NCI-H748 (cell line): Measurements from ENCODE around the gene BTN2A1.
"Not testable (repeated sequence)": the region's sequence is repeated elsewhere in the genome, so short reads cannot be mapped to it uniquely, and the experiment has no call there.

Source experiments
- DNase-seq: peaks from one replicate; lab custom pipeline; 2025; ENCODE audit not compliant: unreplicated experiment; lab: John Stamatoyannopoulos, UW

Gene BTN2A1

DNA sequence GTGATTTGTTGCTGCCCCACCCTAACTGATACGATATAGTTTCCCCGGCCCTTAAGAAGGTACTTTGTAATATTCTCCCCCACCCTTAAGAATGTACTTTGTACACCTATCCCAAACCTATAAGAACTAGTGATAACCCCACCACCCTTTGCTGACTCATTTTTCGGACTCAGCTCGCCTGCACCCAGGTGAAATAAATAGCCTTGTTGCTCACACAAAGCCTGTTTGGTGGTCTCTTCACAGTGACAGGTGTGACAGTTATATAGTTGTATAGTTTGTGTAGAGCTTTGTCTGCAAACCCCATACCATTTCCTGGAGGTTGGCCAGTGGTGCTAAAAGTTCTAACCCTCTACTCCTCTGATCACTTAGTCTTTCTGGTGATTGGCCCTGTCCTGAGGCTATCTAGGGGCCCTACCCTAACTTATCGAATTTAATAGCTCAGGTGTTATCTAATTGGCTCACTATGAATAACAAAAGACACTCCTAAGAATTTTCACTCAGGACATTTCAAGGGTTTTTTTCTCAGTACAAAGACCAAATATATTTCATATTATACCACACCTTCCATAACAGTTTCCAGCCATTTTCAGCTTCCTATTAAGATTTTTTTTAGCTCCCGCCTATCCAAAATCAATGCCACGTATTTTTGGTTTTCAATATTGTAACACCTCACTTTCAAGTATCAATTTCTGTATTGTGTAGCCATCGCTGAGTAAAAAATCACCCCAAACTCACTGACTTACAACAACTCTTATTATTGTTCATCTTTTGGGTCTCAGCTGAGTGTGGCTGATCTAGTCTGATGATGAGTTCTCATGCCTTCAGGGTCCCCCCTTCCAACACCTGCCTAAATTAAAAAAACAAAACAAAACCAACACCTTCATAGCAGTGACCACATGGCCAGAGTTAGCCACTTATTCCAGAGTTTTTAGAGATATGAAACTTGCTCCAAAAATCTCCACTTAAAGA, 32.5 kb downstream of the BTN2A1 start:
- DNase-seq, result no peak

DNA sequence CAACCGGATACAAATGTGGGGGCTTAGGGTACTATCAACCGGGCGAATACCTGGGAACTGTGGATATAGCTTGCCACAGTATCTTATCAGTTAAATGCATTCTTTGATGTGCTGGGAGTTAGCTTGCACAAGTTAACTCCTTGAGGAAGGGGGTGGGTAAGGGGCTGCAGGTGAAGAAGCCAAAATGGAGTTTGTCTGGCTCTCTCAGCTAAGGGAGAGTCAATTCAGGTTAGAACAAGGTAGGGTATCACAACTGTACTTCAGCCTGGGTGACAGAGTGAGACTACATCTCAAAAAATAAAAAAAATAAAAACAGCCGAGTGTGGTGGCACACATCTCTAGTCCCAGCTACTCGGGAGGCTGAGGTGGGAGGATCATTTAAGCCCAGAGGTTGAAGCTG, 33.8 kb downstream of the BTN2A1 start:
- DNase-seq, result no peak

GRCh38 chr6:26493258-26493657, 35.5 kb downstream of the BTN2A1 start:
- DNase-seq, result no peak

DNA sequence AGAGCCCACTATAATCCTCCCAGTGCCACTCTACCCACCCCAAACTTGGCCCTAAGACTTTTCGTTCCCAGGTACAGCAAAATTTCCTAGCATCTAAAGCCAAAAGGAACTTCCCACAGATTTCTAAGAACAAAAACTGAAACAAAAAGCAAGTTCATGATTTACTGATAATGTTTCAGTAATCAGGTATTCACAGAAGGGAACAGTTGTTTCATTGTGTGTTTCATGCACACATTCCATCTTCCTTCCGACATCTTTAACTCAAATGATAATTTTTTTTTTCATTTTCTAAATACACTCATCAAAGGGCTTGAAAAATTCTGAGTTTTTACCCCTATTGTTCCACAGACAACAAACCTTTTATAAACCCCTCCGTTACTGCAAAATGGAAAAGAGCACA, 36.4 kb downstream of the BTN2A1 start:
- DNase-seq, result no peak

GRCh38 chr6:26495281-26495680, 37.5 kb downstream of the BTN2A1 start:
- DNase-seq, result no peak

- DNase-seq, result no peak
Measured at GRCh38 chr6:26497610-26498009, 39.9 kb downstream of the BTN2A1 start.

DNA sequence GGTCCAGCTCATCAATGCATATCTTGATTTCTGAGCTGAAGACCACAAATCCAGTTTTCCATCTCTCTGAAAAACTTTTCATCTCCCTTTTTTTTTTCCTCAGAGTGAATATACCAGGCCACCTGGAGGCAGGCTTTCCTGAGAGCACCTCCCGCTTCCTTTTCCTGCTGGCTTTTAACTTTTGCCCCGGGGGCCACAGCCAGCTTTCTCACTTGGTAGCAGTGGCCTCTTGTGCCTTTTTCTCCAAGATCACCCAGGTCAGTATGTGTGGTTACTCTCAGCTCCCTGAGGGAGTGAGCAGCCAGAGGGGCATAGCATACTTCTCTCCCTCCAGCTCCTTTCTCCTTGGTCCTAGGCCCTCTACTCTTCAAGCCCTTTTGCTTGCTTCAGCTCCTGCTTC, 42.3 kb downstream of the BTN2A1 start, which contains the start of gene BTN1A1:
BTN1A1 (plus strand) TSS at position 202 of the 400 bp plus-strand sequence. CDS start 984 bp downstream, outside the sequence.
- DNase-seq, result no peak

DNA sequence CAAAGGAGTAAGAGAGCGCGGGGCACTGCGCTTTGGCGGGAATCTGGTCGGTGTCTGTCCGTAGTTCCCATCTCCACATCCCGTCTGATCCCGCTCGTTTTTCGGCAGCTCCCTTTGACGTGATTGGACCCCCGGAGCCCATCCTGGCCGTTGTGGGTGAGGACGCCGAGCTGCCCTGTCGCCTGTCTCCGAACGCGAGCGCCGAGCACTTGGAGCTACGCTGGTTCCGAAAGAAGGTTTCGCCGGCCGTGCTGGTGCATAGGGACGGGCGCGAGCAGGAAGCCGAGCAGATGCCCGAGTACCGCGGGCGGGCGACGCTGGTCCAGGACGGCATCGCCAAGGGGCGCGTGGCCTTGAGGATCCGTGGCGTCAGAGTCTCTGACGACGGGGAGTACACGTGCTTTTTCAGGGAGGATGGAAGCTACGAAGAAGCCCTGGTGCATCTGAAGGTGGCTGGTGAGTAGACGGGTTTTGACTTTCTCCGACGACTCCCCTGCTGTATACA, 43.8 kb downstream of the BTN2A1 start:
- peak; percentile 82 for DNase-seq

DNA sequence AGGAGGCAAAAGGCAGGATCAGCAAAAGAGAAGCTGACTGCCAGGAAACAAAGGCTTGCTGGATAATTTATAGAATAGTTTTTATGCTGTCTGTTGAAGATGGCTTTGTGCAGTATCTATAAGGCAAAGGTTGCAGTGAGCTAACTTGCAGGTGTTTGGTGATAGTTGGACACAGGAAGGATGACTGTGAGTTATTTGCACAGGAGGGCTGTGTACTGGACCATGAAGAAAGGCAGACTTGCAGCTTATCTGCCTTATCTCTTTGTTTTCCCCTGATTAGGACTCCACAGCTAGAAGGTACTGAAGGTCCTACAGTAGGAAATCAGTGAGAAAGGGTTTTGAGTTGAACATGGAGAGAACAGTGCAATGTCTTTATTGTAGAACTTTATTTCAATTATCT, 44.4 kb downstream of the BTN2A1 start:
- DNase-seq, result peak; percentile 60

DNA sequence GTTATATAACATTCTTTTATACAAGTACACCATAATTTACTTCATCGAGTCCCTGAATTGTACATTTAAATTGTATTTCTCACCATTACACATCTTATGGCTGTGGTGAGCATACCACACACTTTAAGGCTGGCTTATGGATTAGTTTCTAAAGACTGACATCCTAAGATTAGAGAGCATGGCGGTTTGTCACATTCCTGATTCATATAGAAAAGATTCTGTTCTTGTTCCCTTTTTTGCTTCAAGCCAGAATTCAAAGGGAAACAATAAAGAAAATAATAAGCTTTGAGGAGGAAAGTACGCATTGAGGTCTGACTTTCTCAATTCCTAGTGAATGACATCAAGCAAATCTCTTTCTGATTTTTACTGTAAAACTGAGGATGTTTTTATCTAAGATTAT, 44.9 kb downstream of the BTN2A1 start:
- DNase-seq, result no peak

DNA sequence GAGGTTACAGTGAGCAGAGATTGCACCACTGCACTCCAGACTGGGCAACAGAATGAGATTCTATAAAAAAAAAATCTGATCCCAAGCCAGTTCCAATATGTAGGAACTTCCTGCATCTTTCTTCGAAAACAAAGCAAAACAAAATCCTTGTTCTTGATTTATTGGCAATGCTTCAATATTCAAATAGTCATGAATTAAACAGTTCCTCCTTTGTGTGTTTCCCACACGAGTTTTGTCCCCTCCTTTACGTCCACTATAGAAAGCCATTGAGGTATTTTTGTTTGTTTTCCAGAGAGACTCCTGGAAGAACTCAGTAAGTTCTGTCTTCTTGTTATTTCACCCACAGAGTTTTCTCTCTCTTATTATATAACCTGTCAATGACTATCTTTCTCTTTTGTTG, 49.9 kb downstream of the BTN2A1 start:
- no peak for DNase-seq

- not testable (repeated sequence) for DNase-seq
Measured at GRCh38 chr6:26511033-26511432, 53.3 kb downstream of the BTN2A1 start.

- DNase-seq, result no peak
Measured at GRCh38 chr6:26514984-26515383, 57.2 kb downstream of the BTN2A1 start.

DNA sequence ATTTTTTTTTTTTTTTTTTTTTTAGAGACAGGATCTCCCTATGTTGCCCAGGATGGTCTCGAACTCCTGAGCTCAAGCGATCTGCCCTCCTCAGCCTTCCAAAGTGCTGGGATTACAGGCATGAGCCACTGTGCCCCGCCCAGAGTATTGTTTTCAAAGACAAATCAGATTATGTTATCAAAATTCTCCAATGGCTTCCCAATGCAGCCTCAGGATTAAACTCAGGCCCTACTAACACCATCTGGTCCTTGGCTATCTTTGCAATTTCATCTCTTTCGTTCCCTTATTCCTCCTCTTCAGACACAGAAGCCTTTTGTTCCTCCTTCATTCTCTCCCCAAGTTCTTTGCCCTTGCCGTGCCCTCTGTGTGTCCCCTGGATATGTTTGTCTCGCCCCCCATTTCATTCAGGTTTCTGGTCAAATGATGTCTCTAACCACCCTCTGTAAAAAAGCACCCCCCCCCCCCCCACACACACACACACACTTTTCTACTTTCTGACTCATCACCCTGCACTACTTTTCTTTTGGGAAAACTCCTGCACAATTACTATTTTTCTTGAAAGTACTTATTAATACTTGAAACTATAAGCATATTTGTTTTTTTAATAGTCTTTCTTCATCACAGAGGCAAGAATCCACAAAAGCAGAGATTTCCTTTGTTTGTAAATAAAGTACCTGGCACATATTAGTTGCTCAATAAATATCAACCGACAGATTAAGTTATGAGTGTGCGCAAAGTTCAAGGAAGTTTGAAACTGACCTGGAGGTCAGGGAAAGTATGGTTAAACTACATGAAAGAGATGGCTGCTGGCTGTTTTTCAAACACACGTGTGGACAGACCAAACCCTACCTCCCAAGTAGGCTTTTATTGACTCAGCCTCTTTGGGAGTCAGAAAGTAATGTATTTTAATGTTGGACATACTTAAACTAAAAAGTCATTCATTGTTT, 59.0 kb downstream of the BTN2A1 start:
- DNase-seq, result no peak
